Hindlimb muscle (tissue), 1 donor: ENCODE measurements around the gene RFESD. TPM values are rescaled to one million over a fixed set of nuclear protein-coding genes. Genes with fewer than 3 reads are reported as not detected.

Source experiments
- DNase-seq: peaks from one replicate; pipeline ENCODE4 v3.0.0-alpha.2; 2013
- polyA plus RNA-seq: library from polyadenylated mRNA; unstranded; fragments of 120-200 nt; gene quantifications from one replicate; pipeline ENCODE4 v1.2.1, GENCODE V29; 2013; ENCODE audit not compliant: insufficient read length

Gene RFESD
- polyA plus RNA-seq, result 3.6 TPM

DNA sequence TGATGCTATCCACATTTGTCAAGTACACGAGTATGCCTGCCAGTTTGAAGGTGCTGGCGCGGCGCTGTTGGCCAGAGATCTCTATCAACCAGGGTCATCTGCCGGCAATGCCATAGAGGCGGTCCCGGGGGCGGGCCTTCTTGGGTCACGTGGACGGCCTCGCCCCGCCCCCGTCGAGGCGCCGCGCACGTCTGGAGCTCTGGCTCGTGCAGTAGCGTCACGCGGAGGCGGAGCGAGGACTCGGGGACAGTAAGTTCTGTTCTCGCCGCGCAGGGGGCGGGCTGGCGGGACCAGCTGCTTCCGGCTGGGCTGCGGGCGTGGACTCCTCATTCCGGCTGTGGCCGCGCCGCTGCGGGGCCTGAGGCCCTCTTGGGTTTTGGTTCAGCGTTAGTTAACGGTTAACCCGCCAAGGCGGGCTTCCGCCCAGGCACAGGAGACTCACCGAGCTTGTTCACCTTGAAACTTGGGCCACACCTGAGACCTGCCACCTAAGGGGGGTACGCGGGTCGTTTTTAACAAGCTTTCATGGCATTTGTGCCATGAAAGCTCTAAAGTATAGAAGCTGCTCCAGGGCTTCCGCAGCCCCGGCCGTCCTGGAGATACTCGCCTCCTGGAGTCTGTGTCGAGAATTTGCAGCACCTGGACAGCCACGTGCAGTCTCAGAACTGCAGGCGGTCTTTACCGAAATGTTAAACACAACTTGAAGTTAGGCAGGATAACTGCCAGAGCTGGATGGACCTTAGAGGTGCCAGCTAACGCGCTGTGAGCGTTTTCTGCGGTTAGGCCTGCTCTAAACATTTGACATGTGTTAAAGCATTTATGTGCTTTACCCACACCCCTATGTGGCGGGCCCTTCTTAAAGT, at the start of gene RFESD:
RFESD (plus strand) TSS at position 209 of the 863 bp plus-strand sequence. CDS start 5,495 bp downstream, outside the sequence.
- DNase-seq, result peak; percentile 95

DNA sequence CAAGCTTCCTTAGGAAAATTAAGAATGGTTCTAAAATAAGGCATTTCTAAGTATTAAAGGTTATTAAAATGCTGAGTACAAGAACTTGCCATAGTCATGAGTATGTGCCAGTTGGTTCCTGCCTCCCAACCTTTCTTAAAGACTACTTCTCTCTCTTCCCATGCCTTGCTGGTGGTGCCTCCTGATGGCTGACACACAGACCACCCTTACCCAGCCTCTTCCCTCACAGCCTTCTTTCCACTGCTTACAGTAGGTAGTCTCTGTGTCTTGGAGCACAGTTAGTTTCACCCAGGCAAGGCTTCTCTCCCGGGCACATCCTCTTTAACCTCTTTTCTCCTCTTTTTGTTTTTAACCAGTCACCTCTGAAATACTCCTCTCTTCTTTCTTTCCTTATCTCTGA, 47.3 kb upstream of the RFESD start:
- no peak for DNase-seq

DNA sequence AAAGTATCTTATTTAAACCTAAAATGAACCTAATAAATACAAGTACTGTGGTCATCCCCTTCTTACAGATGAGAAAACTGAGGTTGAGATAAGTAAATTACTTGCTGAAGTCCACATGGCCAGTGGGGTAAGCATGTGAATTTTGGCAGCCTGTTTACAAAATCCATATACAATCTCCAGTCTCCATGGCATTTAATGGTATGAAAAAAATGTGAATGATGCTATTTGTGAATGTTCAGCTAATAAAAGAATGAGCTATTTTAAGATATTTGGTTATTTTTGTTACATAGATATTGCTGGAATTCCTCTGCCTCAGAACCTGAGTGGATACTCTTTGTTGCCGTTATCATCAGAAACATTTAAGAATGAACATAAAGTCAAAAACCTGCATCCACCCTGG, 46.0 kb upstream of the RFESD start:
- DNase-seq, result no peak

DNA sequence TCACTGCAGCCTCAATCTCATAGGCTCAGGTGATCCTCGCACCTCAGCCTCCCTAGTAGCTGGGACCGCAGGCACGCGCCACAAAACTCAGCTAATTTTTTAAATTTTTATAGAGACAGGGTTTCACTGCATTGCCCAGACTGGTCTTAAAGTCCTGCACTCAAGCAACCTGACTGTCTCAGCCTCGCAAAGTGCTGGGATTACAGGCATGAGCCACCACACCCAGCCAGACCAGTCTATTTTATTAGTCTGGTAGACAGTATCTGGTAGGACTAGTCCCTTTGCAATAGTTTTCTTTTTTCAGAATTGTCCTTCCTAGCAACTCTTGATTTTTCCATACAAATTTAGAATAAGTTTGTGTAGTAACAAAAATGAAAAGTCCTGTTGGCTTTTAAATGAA, 40.8 kb upstream of the RFESD start:
- DNase-seq, result no peak

DNA sequence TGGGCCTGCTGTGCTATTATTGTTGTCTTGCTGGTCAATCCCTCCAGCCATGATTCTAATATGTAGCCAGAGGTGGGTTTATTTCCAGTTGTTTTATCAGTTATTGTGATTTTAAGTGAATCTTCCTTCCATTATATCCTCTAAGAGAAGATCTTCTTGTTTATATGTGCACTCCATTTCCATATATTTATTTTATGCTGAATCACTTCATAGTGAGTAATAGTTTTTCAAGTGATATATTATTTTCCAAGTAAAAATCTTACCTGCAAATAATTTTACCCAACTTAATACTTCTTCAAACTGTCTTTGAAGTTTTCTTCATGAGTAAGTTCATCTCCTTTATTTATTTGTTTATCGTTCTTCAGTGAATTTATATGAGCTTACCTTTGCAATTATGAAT, 40.2 kb upstream of the RFESD start:
- DNase-seq, result no peak

DNA sequence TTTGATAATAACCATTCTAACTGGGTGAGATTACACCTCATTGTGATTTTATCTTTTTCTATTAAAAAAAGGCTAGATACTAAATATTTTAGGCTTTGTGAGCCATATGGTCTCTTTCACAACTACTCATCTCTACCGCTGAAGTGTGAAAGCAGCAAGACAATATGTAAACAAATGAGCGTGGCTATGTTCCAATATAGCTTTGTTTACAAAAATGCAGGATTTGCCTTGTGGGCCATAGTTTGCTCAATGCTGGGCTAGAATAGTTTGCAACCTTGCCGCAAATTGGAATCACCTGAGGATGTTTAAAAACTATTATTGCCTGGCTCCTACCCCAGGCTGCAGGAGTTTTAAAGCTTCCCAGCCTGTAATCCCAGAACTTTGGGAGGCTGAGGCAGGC, 36.9 kb upstream of the RFESD start:
- no peak for DNase-seq

DNA sequence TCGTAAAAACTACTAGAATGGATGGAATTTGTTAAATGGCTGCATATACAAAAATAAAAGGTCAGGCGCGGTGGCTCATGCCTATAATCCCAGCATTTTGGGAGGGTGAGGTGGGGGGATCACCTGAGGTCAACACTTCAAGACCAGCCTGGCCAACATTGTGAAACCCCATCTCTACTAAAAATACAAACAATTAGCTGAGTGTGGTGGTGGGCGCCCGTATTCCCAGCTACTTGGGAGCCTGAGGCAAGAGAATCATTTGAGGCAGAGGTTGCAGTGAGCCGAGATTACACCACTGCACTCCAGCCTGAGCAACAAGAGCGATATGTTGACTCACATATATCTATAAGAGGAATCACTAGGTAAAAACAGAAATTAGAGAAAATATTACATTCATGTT, 36.0 kb upstream of the RFESD start:
- no peak for DNase-seq

DNA sequence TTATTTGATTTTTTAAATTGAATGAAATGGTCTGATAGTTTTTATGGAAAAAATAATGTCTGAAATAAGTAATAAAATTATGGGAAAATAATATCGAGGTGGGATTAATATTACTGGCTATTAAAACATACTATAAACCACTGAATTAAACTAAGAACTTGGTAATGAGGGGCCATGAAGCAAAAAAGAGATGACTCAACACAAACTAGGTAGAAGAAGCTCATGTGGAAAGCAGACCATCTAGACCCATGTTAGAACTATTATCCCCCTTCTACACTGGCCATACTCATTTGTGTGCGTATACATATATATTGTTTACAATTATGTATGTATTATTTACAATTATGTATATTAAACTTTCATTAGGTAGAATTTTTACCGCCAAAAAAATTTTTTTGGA, 35.2 kb upstream of the RFESD start:
- DNase-seq, result no peak

DNA sequence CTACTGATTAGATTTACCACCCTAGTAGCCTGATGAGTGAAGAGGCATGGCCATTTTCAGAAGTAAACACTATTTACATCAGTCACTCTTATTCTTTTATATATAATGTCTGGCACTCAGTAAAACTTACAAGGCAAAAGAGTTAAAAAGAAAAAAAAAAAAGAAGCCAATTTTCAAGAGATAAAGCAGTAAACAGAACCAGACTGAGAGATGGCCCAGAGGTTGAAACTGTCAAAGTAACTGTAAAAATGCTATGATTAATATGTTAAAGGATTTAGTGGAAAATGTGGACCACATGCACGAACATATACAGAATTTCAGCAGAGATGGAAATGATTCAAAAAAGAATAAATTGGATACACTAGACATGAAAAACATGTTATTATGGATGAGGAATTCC, 33.1 kb upstream of the RFESD start:
- no peak for DNase-seq

DNA sequence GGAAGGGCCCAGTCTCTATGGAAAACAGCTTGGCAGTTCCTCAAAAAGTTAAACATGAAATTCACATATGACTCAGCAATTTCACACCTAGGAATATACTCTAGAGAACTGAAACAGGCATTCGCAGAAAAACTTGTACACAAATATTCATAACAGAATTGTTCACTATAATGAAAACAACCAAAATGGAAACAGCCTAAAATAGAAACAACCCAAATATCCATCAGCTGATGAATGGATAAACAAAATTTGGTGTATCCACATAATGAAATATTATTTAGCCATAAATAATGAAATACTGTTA, 31.5 kb upstream of the RFESD start:
- DNase-seq, result no peak

DNA sequence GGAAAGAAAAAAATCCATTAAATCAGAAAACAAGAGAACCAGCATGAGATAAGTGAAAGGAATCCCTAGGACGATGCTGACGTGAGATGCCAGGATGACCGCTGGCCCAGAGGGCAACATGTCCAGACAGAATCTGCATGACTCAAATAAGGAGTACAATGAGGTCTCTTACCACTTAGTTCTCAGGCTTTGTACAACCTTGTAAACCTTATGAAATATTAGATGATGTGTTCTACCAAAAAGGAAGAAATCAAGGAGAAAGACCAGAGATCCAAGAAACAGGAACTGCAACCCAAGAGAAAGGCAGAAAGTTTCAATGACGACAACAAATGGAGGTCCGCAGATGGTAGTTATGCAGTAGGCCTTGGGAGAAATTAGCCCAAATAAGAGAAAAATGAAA, 29.5 kb upstream of the RFESD start:
- DNase-seq, result no peak

DNA sequence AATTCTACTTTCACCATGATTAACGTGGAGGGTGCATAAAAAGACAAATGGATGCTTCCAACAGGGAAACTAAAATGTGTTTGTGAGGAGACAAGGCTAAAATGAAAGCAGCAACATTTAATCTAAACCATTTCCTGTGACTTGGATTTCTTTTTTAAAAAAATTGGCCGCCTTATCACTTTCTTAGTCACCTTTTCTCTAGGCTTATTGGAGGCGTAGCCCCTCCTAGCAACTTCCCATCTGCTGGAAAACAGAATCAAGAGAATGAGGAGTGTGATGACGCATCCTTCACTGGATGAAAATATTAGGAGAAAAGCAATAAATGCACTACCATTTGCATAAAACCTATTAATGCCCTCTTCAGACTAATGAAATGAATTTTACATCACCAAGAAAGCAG, 27.5 kb upstream of the RFESD start:
- no peak for DNase-seq

DNA sequence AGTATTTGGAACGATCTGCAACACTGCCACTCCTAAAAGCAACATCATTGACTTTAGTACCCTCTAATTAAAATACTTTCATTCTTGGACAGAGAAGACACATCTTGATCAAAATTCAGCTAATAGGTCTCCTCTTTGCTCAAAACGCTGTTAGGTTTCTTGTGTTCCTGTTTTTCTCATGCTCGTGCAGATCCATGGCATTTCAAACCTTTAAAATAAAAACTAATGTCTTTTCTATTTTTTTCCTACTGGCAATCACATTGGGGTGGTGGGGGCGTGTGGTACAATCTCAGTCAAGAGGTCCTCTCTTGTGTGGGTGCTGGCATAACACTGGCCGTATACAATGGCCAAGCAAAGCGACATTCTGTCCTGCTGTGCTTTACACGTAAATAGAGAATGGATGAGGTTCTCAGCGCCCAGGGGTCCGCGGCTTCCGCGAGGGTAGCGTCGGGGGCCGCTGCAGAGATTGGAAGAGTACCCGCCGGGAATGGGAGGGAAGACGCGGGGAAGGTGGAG, 27.0 kb upstream of the RFESD start:
- no peak for DNase-seq

DNA sequence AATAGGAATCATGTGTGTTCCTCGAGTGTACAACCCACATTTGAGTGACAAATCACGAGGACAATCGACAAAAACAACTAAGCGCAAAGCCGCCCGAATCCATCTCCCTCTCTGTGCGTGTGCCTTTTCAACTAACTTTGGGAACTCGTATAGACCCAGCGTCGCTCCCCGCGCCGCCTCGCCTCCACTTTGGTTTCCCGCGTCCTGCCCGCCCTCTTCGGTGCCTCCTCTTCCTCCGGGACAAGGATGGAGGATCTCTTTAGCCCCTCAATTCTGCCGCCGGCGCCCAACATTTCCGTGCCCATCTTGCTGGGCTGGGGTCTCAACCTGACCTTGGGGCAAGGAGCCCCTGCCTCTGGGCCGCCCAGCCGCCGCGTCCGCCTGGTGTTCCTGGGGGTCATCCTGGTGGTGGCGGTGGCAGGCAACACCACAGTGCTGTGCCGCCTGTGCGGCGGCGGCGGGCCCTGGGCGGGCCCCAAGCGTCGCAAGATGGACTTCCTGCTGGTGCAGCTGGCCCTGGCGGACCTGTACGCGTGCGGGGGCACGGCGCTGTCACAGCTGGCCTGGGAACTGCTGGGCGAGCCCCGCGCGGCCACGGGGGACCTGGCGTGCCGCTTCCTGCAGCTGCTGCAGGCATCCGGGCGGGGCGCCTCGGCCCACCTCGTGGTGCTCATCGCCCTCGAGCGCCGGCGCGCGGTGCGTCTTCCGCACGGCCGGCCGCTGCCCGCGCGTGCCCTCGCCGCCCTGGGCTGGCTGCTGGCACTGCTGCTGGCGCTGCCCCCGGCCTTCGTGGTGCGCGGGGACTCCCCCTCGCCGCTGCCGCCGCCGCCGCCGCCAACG, 26.3 kb upstream of the RFESD start, which contains the start of gene GPR150:
GPR150 (plus strand) TSS at position 58 of the 840 bp plus-strand sequence; CDS start at position 247, 189 bp downstream.
- peak; percentile 51 for DNase-seq

DNA sequence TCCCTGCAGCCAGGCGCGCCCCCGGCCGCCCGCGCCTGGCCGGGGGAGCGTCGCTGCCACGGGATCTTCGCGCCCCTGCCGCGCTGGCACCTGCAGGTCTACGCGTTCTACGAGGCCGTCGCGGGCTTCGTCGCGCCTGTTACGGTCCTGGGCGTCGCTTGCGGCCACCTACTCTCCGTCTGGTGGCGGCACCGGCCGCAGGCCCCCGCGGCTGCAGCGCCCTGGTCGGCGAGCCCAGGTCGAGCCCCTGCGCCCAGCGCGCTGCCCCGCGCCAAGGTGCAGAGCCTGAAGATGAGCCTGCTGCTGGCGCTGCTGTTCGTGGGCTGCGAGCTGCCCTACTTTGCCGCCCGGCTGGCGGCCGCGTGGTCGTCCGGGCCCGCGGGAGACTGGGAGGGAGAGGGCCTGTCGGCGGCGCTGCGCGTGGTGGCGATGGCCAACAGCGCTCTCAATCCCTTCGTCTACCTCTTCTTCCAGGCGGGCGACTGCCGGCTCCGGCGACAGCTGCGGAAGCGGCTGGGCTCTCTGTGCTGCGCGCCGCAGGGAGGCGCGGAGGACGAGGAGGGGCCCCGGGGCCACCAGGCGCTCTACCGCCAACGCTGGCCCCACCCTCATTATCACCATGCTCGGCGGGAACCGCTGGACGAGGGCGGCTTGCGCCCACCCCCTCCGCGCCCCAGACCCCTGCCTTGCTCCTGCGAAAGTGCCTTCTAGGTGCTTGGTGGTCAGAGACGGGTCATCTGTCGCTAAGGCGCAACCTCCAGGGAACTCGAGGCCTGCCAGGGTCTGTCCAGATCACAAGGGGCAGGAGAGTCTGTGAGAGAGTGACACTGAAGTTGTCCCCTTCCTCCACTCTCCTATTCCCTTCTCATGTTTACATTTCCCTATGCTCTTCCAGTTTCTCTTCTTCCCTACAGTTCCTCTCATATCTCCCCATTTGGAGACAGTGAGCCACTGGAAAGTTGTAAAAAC, 25.4 kb upstream of the RFESD start:
- no peak for DNase-seq

DNA sequence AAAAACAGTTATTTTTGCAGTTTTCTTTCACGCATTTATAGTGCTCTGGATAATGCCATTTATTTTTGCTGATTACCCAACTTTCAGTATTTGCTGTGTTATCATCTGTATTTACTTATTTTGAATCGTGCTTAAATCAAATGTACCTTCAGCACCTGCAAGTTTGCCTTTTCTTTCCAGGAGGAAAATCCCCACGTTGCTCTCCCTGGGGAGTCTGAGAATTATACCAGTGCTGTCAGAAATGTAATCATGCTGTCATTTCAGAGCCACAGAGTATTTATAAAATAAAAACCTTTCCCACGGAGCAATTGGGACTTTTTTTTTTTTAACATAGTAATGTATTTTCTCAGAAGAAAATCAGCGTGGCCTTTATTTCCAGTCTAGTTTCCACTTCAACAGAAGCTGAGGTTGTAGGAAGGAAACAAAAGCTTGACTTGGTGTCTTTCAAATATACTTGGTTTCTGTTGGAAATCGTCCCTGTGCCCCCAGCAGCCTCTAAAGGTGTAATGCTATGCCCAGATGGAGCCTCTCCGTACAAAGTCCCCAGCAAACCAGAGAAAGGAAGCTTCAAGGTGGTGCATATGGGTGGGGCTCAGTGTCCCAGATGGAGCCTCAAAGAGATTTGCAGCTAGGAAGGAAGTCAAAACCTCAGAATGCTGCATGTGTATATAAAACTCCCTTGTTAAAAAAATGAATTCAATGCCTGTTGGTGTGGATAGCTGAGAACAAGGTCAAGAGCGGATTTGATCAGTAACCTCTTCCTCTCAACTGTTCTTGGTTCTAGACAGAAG, 24.5 kb upstream of the RFESD start:
- no peak for DNase-seq

DNA sequence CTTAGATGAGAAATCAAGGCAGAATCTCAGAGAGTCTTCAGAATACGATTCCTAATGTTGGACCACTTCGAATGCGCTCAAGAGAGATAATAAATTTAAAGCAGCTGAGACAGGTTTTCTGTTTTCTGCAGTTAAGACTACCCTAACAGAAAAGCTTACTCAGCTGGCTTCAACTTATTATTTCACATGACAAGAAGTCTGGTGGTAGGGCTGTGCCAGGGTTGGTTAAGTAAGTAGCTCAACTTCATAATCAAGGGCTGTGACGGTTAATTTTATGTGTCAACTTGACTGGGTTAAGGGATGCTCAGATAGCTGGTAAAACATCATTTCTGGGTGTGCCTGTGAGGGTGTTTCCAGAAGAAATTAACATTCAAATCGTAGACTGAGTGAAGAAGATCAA, 22.9 kb upstream of the RFESD start:
- DNase-seq, result no peak

DNA sequence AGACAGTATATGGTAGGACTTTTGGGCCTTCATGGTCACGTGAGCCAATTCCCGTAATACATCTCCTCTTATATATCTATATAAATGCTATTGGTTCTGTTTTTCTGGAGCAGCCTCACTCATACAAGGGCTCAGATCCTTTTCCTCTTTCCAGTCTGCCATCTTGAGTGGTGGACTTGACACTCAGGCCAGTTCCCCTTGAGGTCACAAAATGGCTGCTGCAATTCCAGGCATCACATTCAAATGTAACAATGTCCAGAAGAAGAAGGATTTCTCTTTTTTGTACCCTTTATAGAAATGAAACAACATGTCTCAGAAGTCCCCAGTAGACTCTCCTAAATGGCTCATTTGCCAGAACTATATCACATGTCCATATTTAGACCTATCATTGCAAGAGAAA, 22.2 kb upstream of the RFESD start:
- DNase-seq, result no peak

DNA sequence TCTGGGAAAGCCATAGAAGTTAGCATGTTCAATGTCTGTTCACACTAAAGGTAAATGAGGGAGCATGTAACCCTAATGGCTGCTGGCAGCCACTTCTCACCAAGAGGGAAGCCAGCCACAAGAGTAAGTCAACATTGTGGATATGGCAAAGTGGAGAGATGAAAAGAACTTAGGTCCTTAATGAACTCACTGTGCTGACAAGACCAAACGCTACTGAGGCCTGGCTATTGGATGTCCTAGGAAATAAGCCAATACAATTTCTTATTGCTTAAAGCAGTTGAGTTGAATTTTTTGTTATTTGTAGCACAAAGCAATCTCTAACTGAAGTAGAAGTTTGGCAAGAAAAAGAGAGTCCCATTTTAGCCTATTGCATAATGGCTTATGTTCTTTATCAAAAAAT, 19.9 kb upstream of the RFESD start:
- DNase-seq, result no peak

DNA sequence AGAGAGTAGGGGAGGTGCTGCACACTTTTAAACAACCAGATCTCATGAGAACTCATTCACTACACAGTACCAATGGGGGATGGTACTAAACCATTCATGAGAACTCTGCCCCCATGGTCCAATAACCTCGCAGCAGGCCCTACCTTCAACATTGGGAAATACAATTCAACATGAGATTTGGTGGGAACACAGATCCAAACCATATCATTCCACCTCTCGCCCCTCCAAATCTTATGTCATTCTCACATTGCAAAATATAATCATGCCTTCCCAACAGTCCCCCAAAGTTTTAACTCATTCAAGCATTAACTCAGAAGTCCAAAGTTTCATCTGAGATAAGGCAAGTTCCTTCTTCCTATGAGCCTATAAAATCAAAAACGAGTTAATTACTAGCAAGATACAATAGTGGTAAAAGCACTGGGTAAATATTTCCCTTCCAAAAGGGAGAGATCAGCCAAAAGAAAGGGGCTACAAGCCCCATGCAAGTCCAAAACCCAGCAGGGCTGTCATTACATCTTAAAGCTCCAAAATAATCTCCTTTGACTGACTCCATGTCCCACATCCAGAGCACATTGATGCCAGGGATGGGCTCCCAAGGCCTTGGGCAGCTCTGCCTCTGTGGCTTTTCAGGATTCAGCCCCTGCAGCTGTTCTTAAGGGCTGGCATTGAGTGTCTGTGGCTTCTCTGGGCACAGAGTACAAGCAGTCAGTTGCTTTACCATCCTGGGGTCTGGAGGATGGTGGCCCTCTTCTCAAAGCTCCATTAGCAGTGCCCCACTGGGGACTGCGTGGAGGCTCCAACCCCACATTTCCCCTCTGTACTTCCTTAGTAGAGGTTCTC, 18.4 kb upstream of the RFESD start:
- no peak for DNase-seq

DNA sequence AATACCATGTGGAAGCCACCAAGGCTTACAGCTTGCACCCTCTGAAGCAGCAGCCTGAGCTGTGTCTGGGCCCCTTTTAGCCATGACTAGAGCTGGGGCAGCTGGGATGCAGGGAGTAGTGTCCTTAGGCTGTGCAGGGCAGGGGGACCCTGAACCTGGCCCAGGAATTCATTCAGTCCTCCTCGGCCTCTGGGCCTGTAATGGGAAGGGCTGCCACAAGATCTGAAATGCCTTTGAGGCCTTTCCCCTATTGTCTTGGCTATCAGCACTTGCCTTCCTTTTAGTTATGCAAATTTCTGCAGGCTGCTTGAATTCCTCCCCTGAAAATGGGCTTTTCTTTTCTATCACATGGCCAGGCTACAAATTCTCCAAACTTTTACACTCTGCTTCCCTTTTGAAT, 17.6 kb upstream of the RFESD start:
- no peak for DNase-seq
